Gastrocnemius medialis (tissue), 4 donors: Measurements from ENCODE around the gene ARHGAP35. TPM values are rescaled to one million over a fixed set of nuclear protein-coding genes. Genes with fewer than 3 reads are reported as not detected.

Source experiments
- ATAC-seq, 2 donors: fragments of 150-250 bp; one replicate each; pipeline ENCODE4 v1.9.1; 2016
- DNase-seq, 2 donors: peaks; one replicate each; pipeline ENCODE4 v3.0.0-alpha.2; 2019
- H3K27ac ChIP-seq, 4 donors: fragments of 200-600 bp; sonication (generic); 1 replicate in 1 of 4; 2 replicates in 3 of 4; pipeline ENCODE4 v1.5.1; 2016 to 2018; ENCODE audit warnings: mild to moderate bottlenecking in 2 of 4, moderate library complexity in 1 of 4
- H3K27me3 ChIP-seq, 3 donors: fragments of 200-600 bp; sonication (generic) in 2 of 3; 1 replicate in 1 of 3; 2 replicates in 2 of 3; pipeline versions ENCODE4 v1.5.1 to v1.6.0; 2016 to 2019; ENCODE audit warnings: mild to moderate bottlenecking in 1 of 3, moderate library complexity in 1 of 3
- H3K36me3 ChIP-seq, 2 donors: fragments of 200-600 bp; sonication (generic) in 1 of 2; one replicate each; pipeline ENCODE4 v1.5.1; 2017 to 2018
- H3K4me1 ChIP-seq, 2 donors: fragments of 200-600 bp; sonication (generic) in 1 of 2; one replicate each; pipeline ENCODE4 v1.5.1; 2016 to 2017; ENCODE audit warnings: mild to moderate bottlenecking in 2 of 2
- H3K4me3 ChIP-seq, 4 donors: fragments of 200-600 bp; sonication (generic) in 3 of 4; 1 replicate in 1 of 4; 2 replicates in 3 of 4; pipeline ENCODE4 v1.5.1; 2016 to 2019; ENCODE audit warnings: mild to moderate bottlenecking in 2 of 4
- H3K9me3 ChIP-seq, 3 donors: fragments of 200-600 bp; sonication (generic) in 2 of 3; 1 replicate in 1 of 3; 2 replicates in 2 of 3; pipeline ENCODE4 v1.5.1; 2016 to 2019
- CTCF ChIP-seq, 5 experiments: fragments of 450-650 bp in 3 of 5; fragments of 200-600 bp in 2 of 5; sonication (generic) in 2 of 5; IDR thresholded peaks in 4 of 5; conservative IDR thresholded peaks in 1 of 5; 1 replicate in 4 of 5; 2 replicates in 1 of 5; pipeline ENCODE4 v1.5.1; 2016 to 2019; ENCODE audit warnings: antibody characterized with exemption in 5 of 5, mild to moderate bottlenecking in 3 of 5, moderate library complexity in 3 of 5
- POLR2A ChIP-seq, 2 donors: fragments of 450-650 bp; IDR thresholded peaks; one replicate each; pipeline ENCODE4 v1.6.1; 2017; ENCODE audit warnings: antibody characterized with exemption in 2 of 2, mild to moderate bottlenecking in 2 of 2, moderate library complexity in 2 of 2
- in situ Hi-C, 4 donors: fragments of 200-750 bp; cut with MboI; loops; one replicate each; pipeline versions ENCODE4 v1.15.0 to v1.8.0; 2017; ENCODE audit warnings: low sequenced_read_pairs in 4 of 4
- intact Hi-C: fragments of 100-400 bp; cut with DNase I; formaldehyde crosslinking; loops from one replicate; pipeline ENCODE4 v1.15.1; 2023; ENCODE audit warnings: low total_unique reads
- total RNA-seq, 4 donors: library from RNA; depleted of rRNA; stranded (reverse); fragments of >200 nt; gene quantifications; one replicate each; pipeline versions ENCODE4 v1.1.0 to v1.2.3, GENCODE V29; 2016

The ARHGAP35 gene
- 10 to 100 TPM; 16.1 to 43.6 (median 32.7) TPM for total RNA-seq

- peaks cover 55 to 61% of the 10 kb centered on the region in 2 donors for H3K4me1 ChIP-seq
- H3K4me3 ChIP-seq, result peak within 1 kb of the TSS; percentile 71 to 98 (median 86)
- peak within 1 kb of the TSS; percentile 94 to 100 (median 100) for H3K27ac ChIP-seq
- DNase-seq (no peak), ATAC-seq (peak; percentile 49 to 57)
- H3K9me3 ChIP-seq, result no peaks in the 10 kb centered on the region
- H3K36me3 ChIP-seq, result no peaks in the 10 kb centered on the region
- in situ Hi-C loops, result loop anchor here in 1 of 4 donors (5.0 kb wide), 1 partner anchor 61 kb away; no protein-coding TSS in a partner anchor
- H3K27me3 ChIP-seq, result no peaks in the 10 kb centered on the region
- TF ChIP-seq POLR2A (IDR thresholded peaks at IDR 0.05) (peak; percentile 52), CTCF (IDR thresholded peaks at IDR 0.05 in 4 of 5, conservative IDR thresholded peaks at IDR 0.05 in 1 of 5) (no peak)
- intact Hi-C loops, result loop anchor here (2.0 kb wide), 1 partner anchor 66 kb away; no protein-coding TSS in a partner anchor
Observed at GRCh38 chr19:46860846-46861690, at the start of gene ARHGAP35. ARHGAP35 (plus strand) TSS chr19:46860997; CDS start chr19:46918676, 57,679 bp downstream.

GRCh38 chr19:46812977-46813838 lies 47.6 kb upstream of the ARHGAP35 start:
- no peak for ATAC-seq
- Histone ChIP-seq H3K27me3 (no peaks in the 10 kb centered on the region), H3K9me3 (no peaks in the 10 kb centered on the region), H3K4me1 (no peaks in the 10 kb centered on the region), H3K4me3 (no peak overlapping the region), H3K27ac (peak overlapping the region in 3 of 4 donors; percentile 45 to 68 (median 65)), H3K36me3 (no peaks in the 10 kb centered on the region)
- intact Hi-C loops (no loop called here), in situ Hi-C loops (no loop called here)
- DNase-seq, result no peak
- TF ChIP-seq CTCF (IDR thresholded peaks at IDR 0.05 in 4 of 5, conservative IDR thresholded peaks at IDR 0.05 in 1 of 5), result no peak
- no peak for TF ChIP-seq POLR2A (IDR thresholded peaks at IDR 0.05)

GRCh38 chr19:46813839-46814358 lies 46.9 kb upstream of the ARHGAP35 start:
- H3K27me3 ChIP-seq, result no peaks in the 10 kb centered on the region
- H3K27ac ChIP-seq, result peak overlapping the region in 3 of 4 donors; percentile 45 to 68 (median 65)
- no peaks in the 10 kb centered on the region for H3K9me3 ChIP-seq
- DNase-seq (peak in 1 of 2 donors; percentile 33), ATAC-seq (peak in 1 of 2 donors; percentile 42)
- H3K36me3 ChIP-seq, result no peaks in the 10 kb centered on the region
- H3K4me3 ChIP-seq, result no peak overlapping the region
- in situ Hi-C loops, result no loop called here
- TF ChIP-seq CTCF (IDR thresholded peaks at IDR 0.05 in 4 of 5, conservative IDR thresholded peaks at IDR 0.05 in 1 of 5) (no peak), POLR2A (IDR thresholded peaks at IDR 0.05) (no peak)
- no peaks in the 10 kb centered on the region for H3K4me1 ChIP-seq
- intact Hi-C loops, result no loop called here

- TF ChIP-seq CTCF (IDR thresholded peaks at IDR 0.05 in 4 of 5, conservative IDR thresholded peaks at IDR 0.05 in 1 of 5), result no peak
- no peak for TF ChIP-seq POLR2A (IDR thresholded peaks at IDR 0.05)
- DNase-seq, result no peak
- Histone ChIP-seq H3K4me3 (no peak overlapping the region), H3K9me3 (no peaks in the 10 kb centered on the region), H3K4me1 (no peaks in the 10 kb centered on the region), H3K27me3 (no peaks in the 10 kb centered on the region), H3K27ac (no peak overlapping the region), H3K36me3 (no peaks in the 10 kb centered on the region)
- in situ Hi-C loops, result no loop called here
- ATAC-seq, result no peak
- intact Hi-C loops, result no loop called here
Observed at GRCh38 chr19:46815833-46816627, 44.8 kb upstream of the ARHGAP35 start.
